Measurements from ENCODE around the gene LCE2D.

DNA sequence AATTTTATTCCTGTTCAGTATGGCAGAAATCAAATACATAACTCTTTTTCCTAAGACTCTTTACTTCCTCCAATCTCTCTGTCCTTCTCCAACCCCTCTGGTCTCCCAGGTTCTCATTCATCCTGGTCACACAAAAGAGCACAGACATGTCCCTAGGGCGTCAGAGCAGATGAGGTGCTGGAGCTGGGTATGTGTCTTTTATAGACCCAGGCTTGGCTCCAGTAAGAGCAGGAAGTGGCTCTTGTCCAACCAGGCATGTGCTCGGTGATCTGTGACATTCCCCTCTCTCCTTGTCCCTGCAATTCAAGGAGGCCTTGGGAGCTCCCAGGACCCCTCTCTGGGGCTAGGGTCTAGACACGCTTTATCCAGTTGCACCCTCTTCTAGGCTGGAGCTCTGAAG lies 18.0 kb upstream of the LCE2D start:
- TF ChIP-seq ZFP3 (CRISPR knock-in tag; IDR thresholded peaks at IDR 0.05) (no peak), GLIS3 (CRISPR knock-in tag; IDR thresholded peaks at IDR 0.05) (no peak), ZC3H10 (CRISPR knock-in tag; IDR thresholded peaks at IDR 0.05) (no peak)
